GM19099 (cell line): Measurements from ENCODE around the gene CHAC2.

Experiments used
- POLR2A ChIP-seq: IDR thresholded peaks from 3 replicates; pipeline ENCODE4 v1.6.1; 2011; ENCODE audit warnings: low read depth; ENCODE audit not compliant: insufficient read length; ENCODE audit errors: extremely low read depth

Gene CHAC2

DNA sequence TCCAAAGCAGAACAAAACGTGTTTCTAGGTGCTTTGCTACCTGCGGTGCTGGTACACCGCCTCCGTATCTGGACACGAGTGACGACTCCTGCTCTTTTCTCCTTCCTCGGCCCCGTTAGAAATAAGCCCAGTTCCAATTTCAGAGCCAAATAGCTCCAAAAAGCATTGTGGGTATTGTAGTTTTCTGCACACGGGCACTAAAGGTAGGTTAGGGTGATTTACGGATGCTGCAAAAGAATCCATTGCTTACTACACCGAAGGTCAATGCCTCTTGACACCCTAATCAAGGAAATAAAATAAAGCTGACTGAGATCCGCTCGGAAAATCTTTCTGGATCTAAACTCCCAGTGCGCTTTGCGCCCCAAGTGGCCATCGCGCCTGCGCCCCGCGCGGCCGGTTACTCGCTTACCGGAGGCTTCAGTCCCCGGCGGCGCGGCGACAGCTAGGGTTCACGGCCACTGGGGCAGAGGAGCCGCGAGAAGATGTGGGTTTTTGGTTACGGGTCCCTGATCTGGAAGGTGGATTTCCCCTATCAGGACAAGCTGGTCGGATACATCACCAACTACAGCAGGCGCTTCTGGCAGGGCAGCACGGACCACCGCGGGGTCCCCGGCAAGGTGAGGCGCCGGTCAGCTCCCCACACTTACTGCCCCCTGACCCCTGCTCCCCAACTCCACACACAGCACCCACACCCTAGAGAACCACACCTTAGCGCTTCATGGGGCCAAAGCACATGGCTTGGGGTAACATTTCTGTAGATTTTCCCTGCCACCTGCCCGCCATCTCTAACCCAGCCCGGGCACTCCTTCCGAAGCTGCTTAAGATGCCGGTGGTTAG, at the start of gene CHAC2:
Gene CHAC2, plus strand, starts transcription at position 400 of the 837 bp plus-strand sequence. Its CDS starts 83 bp downstream, at position 483.
- TF ChIP-seq POLR2A = peak; percentile 80

DNA sequence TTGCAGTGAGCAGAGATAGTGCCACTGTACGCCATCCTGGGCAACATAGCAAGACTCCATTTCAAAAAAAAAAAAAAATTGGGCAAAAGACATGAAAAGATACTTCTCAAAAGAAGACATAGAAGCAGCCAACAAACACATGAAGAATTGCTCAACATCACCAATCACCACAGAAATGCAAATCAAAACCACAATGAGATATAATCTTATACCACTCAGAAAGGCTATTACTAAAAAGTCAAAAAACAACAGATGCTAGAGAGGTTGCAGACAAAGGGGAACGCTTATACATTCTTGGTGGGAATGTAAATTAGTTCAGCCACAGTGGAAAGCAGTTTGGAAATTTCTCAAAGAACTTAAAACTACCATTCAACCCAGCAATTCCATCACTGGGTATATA, 43.1 kb upstream of the CHAC2 start:
- TF ChIP-seq POLR2A = no peak

- TF ChIP-seq POLR2A = no peak
Observed at GRCh38 chr2:53725662-53726061, 41.9 kb upstream of the CHAC2 start.

DNA sequence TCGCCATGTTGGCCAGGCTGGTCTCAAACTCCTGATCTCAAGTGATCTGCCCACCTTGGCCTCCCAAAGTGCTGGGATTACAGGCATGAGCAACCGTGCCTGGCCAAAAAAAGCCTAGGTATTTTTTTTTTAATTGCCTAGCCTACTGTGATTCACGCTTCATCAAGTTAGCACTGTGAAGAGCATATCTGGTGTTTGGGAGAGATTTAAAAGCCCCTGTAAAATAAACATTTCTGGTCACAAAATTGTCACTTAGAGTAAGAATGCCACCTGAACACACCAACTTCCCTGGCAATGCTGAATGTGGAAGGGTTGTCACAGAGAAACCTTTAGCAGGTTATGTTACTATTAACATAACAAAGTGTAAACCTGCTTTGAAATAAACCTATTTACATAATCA, 39.7 kb upstream of the CHAC2 start:
- TF ChIP-seq POLR2A = no peak

- TF ChIP-seq POLR2A = no peak
Observed at GRCh38 chr2:53729143-53729762, 38.4 kb upstream of the CHAC2 start.

- TF ChIP-seq POLR2A = no peak
Observed at GRCh38 chr2:53737091-53737490, 30.5 kb upstream of the CHAC2 start.

GRCh38 chr2:53739032-53739431, 28.6 kb upstream of the CHAC2 start:
- TF ChIP-seq POLR2A = no peak

GRCh38 chr2:53740170-53740569, 27.4 kb upstream of the CHAC2 start:
- no peak for TF ChIP-seq POLR2A

GRCh38 chr2:53744395-53745065, 23.1 kb upstream of the CHAC2 start:
- no peak for TF ChIP-seq POLR2A

GRCh38 chr2:53750041-53750768, 17.4 kb upstream of the CHAC2 start:
- TF ChIP-seq POLR2A = no peak

DNA sequence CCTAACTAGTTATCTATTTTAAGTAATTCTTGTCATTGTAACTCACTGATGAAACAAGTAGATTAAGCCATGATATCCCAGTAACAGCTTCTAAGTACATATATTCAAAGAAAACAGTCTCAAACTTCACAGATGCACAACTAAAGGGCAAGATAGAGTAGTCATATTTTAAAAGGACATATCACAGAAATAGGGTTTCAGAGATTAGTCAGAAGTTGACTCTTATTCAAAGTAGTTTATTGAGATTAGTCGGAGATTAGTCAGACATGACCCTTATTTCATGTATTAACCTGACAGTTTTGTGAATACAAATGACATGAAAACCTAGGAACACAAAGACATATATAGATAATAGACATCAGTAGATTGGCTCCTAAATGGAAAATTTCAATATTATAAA, 15.9 kb upstream of the CHAC2 start:
- TF ChIP-seq POLR2A = no peak

- no peak for TF ChIP-seq POLR2A
Observed at GRCh38 chr2:53752385-53752784, 15.2 kb upstream of the CHAC2 start.

DNA sequence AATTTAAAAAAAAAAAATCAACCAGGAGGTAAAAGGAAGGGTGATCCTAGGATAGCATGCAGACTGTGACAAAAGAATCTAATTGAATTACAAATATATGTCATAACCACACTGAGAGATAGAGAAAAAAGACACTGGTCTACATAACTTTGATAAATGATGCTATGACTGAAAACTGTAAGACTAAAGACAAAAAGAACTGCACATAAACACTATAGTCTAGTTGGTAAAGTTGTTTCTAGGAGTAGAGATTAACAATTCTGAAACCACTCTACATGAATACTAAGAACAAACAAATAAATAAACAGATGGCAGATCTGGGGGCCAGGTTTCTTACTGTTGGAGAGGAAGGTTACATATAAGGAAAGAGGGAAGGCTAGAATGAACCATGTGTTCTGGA, 14.6 kb upstream of the CHAC2 start:
- TF ChIP-seq POLR2A = no peak

DNA sequence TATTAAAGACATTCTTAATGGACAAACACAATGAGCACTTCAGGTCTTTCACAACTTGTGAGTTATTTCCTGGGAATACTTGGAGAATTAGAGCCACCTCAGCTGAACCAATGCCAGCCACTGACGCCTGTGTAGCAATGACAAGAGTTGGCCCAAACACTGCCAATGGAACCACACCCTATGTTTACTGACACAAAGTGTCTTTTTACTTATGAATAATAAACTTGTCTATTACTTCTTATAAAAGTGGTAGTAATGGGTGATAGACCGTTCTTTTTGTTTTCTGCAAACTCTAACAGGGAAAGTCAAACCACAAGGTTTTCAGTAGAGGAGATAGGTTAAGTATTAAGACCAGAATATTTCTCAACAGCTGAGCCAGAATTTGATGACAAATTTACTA, 12.5 kb upstream of the CHAC2 start:
- TF ChIP-seq POLR2A = no peak

- TF ChIP-seq POLR2A = no peak
Observed at GRCh38 chr2:53756644-53757043, 11.0 kb upstream of the CHAC2 start.
